ENCODE measurements around the gene SLC30A7. TPM values are rescaled to one million over a fixed set of nuclear protein-coding genes. Genes with fewer than 3 reads are reported as not detected.
"Not testable (repeated sequence)": the region's sequence is repeated elsewhere in the genome, so short reads cannot be mapped to it uniquely, and the experiment has no call there.

The SLC30A7 gene
- total RNA-seq, 1 experiment from 2014 or later = 55.0 TPM

GRCh38 chr1:100852976-100853375, 42.9 kb upstream of the SLC30A7 start:
- no peaks in the 10 kb centered on the region for H3K9me3 Mint-ChIP-seq (ENCODE audit: unreplicated experiment)
- no TSS peak for BruUV-seq (replicated peaks)
- TF ChIP-seq CTCF (IDR thresholded peaks at IDR 0.05; ENCODE audit: unreplicated experiment) = no peak
- peaks cover 8% of the 10 kb centered on the region for H3K4me1 Mint-ChIP-seq (ENCODE audit: insufficient read depth, unreplicated experiment)
- H3K27ac Mint-ChIP-seq (ENCODE audit: low read depth, unreplicated experiment) = no peak overlapping the region
- POLR2A ChIA-PET = interaction anchor here (0.6 kb wide), 1 partner anchor 67 kb away, joined by 4 read pairs; no protein-coding TSS in a partner anchor
- intact Hi-C loops (cut with micrococcal nuclease) = no loop called here
- no peaks in the 10 kb centered on the region for H3K27me3 Mint-ChIP-seq (ENCODE audit: insufficient read depth, unreplicated experiment)
- H3K36me3 Mint-ChIP-seq (ENCODE audit: insufficient read depth, unreplicated experiment) = no peaks in the 10 kb centered on the region
- no peak for DNase-seq (ENCODE audit: unreplicated experiment)
- CTCF ChIA-PET = interaction anchor here (1.0 kb wide), 1 partner anchor 11 kb away, joined by 3 read pairs; no protein-coding TSS in a partner anchor
- no peak overlapping the region for H3K4me3 Mint-ChIP-seq (ENCODE audit: unreplicated experiment)

- H3K27ac Mint-ChIP-seq (ENCODE audit: low read depth, unreplicated experiment); H3K36me3 Mint-ChIP-seq (ENCODE audit: insufficient read depth, unreplicated experiment); H3K9me3 Mint-ChIP-seq (ENCODE audit: unreplicated experiment); BruUV-seq (replicated peaks); H3K27me3 Mint-ChIP-seq (ENCODE audit: insufficient read depth, unreplicated experiment); H3K4me3 Mint-ChIP-seq (ENCODE audit: unreplicated experiment); DNase-seq (ENCODE audit: unreplicated experiment); H3K4me1 Mint-ChIP-seq (ENCODE audit: insufficient read depth, unreplicated experiment); intact Hi-C loops (cut with micrococcal nuclease): not testable (repeated sequence)
- ChIA-PET POLR2A (interaction anchor here (0.6 to 0.7 kb wide), 3 partner anchors 35 to 508 kb away, joined by 3 to 4 read pairs (median 3); no protein-coding TSS in a partner anchor), CTCF (interaction anchor here (1.1 kb wide), 1 partner anchor 11 kb away, joined by 3 read pairs; no protein-coding TSS in a partner anchor)
Observed at GRCh38 chr1:100855116-100855515, 40.8 kb upstream of the SLC30A7 start.

- Mint-ChIP-seq H3K27me3 (ENCODE audit: insufficient read depth, unreplicated experiment) (no peaks in the 10 kb centered on the region), H3K9me3 (ENCODE audit: unreplicated experiment) (no peaks in the 10 kb centered on the region), H3K36me3 (ENCODE audit: insufficient read depth, unreplicated experiment) (no peaks in the 10 kb centered on the region), H3K4me3 (ENCODE audit: unreplicated experiment) (no peak overlapping the region), H3K4me1 (ENCODE audit: insufficient read depth, unreplicated experiment) (peaks cover 2% of the 10 kb centered on the region), H3K27ac (ENCODE audit: low read depth, unreplicated experiment) (no peak overlapping the region)
- peak; percentile 65 for DNase-seq (ENCODE audit: unreplicated experiment)
- CTCF ChIA-PET = interaction anchor here (0.7 to 4.1 kb wide), 3 partner anchors 9 to 401 kb away, joined by 3 to 17 read pairs (median 8); no protein-coding TSS in a partner anchor
- intact Hi-C loops (cut with micrococcal nuclease) = loop anchor here (10.0 kb wide), 1 partner anchor 586 kb away; no protein-coding TSS in a partner anchor
- TF ChIP-seq CTCF (IDR thresholded peaks at IDR 0.05; ENCODE audit: unreplicated experiment) = no peak
- POLR2A ChIA-PET = no interaction called here
- no TSS peak for BruUV-seq (replicated peaks)
Observed at GRCh38 chr1:100860397-100860991, 35.4 kb upstream of the SLC30A7 start.

GRCh38 chr1:100861379-100861778, 34.5 kb upstream of the SLC30A7 start:
- peak; percentile 52 for DNase-seq (ENCODE audit: unreplicated experiment)
- Mint-ChIP-seq H3K27ac (ENCODE audit: low read depth, unreplicated experiment) (no peak overlapping the region), H3K9me3 (ENCODE audit: unreplicated experiment) (no peaks in the 10 kb centered on the region), H3K4me3 (ENCODE audit: unreplicated experiment) (no peak overlapping the region), H3K36me3 (ENCODE audit: insufficient read depth, unreplicated experiment) (no peaks in the 10 kb centered on the region), H3K27me3 (ENCODE audit: insufficient read depth, unreplicated experiment) (no peaks in the 10 kb centered on the region), H3K4me1 (ENCODE audit: insufficient read depth, unreplicated experiment) (no peaks in the 10 kb centered on the region)
- no peak for TF ChIP-seq CTCF (IDR thresholded peaks at IDR 0.05; ENCODE audit: unreplicated experiment)
- BruUV-seq (replicated peaks) = no TSS peak
- ChIA-PET CTCF (interaction anchor here (0.6 to 4.1 kb wide), 3 partner anchors 8 to 397 kb away, joined by 3 to 17 read pairs (median 3); no protein-coding TSS in a partner anchor), POLR2A (no interaction called here)
- intact Hi-C loops (cut with micrococcal nuclease) = loop anchor here (10.0 kb wide), 1 partner anchor 587 kb away; no protein-coding TSS in a partner anchor

Measured in MCF 10A (cell line).